ENCODE data around the gene MGRN1. TPM values are rescaled to one million over a fixed set of nuclear protein-coding genes. Genes with fewer than 3 reads are reported as not detected.

Gene MGRN1
- total RNA-seq, 1 donor from 2014 or later: 201 TPM

DNA sequence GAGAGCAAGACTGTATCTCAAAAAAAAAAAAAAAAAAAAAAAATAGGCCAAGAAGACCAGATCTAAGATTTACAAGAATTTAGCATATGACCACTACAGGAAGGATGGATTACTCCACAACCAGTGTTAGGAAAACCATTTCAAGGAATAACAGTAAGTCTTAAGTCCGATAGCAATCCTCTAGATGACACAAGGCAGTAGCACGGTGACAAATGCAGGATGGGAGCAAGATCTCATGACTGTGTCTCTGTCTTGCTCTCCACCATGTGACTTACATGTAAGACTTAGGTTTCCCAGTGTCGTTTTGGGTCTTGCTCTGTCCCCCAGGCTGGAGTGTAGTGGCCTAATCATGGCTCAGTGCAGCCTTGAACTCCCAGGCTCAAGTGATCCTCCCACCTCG lies 40.7 kb upstream of the MGRN1 start:
- DNase-seq (ENCODE audit: low spot score in 2 of 2): no peak
- peaks cover 0 to 4% of the 10 kb centered on the region in 2 donors for H3K9me3 ChIP-seq
- H3K36me3 ChIP-seq: no peaks in the 10 kb centered on the region
- no peak overlapping the region for H3K27ac ChIP-seq
- H3K4me1 ChIP-seq: no peaks in the 10 kb centered on the region
- intact Hi-C loops (cut with DNase I): no loop called here
- no peak overlapping the region for H3K4me3 ChIP-seq
- TF ChIP-seq, protein P1, sequence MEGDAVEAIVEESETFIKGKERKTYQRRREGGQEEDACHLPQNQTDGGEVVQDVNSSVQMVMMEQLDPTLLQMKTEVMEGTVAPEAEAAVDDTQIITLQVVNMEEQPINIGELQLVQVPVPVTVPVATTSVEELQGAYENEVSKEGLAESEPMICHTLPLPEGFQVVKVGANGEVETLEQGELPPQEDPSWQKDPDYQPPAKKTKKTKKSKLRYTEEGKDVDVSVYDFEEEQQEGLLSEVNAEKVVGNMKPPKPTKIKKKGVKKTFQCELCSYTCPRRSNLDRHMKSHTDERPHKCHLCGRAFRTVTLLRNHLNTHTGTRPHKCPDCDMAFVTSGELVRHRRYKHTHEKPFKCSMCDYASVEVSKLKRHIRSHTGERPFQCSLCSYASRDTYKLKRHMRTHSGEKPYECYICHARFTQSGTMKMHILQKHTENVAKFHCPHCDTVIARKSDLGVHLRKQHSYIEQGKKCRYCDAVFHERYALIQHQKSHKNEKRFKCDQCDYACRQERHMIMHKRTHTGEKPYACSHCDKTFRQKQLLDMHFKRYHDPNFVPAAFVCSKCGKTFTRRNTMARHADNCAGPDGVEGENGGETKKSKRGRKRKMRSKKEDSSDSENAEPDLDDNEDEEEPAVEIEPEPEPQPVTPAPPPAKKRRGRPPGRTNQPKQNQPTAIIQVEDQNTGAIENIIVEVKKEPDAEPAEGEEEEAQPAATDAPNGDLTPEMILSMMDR (IDR thresholded peaks at IDR 0.05): no peak
- H3K27me3 ChIP-seq: no peaks in the 10 kb centered on the region

DNA sequence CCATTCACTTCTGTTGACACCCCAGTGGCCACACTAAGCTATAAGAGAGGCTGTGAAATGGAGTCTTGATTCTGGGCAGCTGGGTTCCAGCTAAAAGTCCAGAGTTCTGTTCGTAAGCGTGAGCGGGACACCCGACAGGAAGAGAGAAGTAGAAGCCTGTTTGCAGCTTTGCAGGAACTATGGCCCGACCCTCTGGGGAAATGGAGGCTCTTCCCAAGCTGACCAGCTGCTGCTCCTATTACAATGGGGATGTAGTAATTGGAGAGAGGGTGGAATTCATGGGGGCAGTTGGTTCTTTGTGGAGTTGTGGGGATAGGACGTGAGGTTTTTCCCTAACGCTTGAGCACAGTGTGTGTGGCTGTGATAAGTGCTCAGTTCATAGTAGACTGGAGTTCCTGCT lies 38.3 kb upstream of the MGRN1 start:
- Histone ChIP-seq H3K9me3 (peaks cover 0 to 4% of the 10 kb centered on the region in 2 donors), H3K27me3 (no peaks in the 10 kb centered on the region), H3K4me1 (no peaks in the 10 kb centered on the region), H3K4me3 (no peak overlapping the region), H3K36me3 (no peaks in the 10 kb centered on the region), H3K27ac (no peak overlapping the region)
- DNase-seq (ENCODE audit: low spot score in 2 of 2): no peak
- TF ChIP-seq, protein P1 (IDR thresholded peaks at IDR 0.05): no peak
- intact Hi-C loops (cut with DNase I): loop anchor here (5.0 kb wide), 1 partner anchor 79 kb away; no protein-coding TSS in a partner anchor

DNA sequence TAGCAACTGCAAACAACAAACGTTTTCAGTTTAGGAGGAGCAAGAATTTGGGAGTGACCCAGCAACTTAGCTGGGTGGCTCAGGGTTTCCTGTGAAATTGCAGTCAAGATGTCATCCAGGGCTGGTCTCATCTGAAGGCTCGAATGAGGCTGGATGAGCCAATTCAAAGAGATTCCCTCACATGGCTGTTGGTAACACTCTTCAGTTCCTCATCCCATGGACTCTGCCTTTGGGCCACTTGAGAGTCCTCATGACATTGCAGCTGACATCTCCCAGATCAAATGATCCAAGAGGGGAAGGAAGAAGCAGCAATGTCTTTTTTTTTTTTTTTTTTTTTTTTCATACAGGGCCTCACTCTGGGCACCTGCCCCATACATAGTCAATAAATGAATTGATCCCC lies 36.2 kb upstream of the MGRN1 start:
- Histone ChIP-seq H3K4me1 (no peaks in the 10 kb centered on the region), H3K4me3 (no peak overlapping the region), H3K27me3 (no peaks in the 10 kb centered on the region), H3K9me3 (peaks cover 0 to 4% of the 10 kb centered on the region in 2 donors), H3K36me3 (no peaks in the 10 kb centered on the region), H3K27ac (no peak overlapping the region)
- TF ChIP-seq, protein P1 (IDR thresholded peaks at IDR 0.05): no peak
- intact Hi-C loops (cut with DNase I): loop anchor here (5.0 kb wide), 1 partner anchor 81 kb away; no protein-coding TSS in a partner anchor
- no peak for DNase-seq (ENCODE audit: low spot score in 2 of 2)

GRCh38 chr16:4588961-4589360 lies 35.7 kb upstream of the MGRN1 start:
- no peaks in the 10 kb centered on the region for H3K27me3 ChIP-seq
- no peaks in the 10 kb centered on the region for H3K36me3 ChIP-seq
- TF ChIP-seq, protein P1 (IDR thresholded peaks at IDR 0.05): no peak
- no peak for DNase-seq (ENCODE audit: low spot score in 2 of 2)
- no peaks in the 10 kb centered on the region for H3K4me1 ChIP-seq
- intact Hi-C loops (cut with DNase I): loop anchor here (5.0 kb wide), 1 partner anchor 82 kb away; no protein-coding TSS in a partner anchor
- H3K27ac ChIP-seq: no peak overlapping the region
- no peak overlapping the region for H3K4me3 ChIP-seq
- peaks cover 0 to 4% of the 10 kb centered on the region in 2 donors for H3K9me3 ChIP-seq

DNA sequence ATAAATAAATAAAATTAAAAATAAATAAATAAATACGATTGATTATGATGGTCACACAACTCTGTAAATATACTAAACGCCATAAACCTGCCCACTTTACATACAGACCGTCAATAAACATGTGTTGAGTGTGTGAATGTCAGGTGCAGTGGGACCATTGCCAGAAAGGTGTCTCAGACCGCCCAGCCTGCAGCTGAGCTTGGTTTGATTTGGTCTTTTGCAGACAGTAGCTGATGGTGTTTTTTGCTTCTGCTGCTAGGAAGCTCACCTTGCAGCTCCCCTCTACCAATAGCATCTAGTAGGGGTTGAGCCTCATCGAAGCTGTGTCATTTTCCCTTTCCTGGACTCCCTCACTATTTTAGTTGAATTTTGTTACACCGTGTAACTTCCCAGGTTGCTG lies 33.4 kb upstream of the MGRN1 start:
- Histone ChIP-seq H3K27me3 (no peaks in the 10 kb centered on the region), H3K4me3 (no peak overlapping the region), H3K36me3 (no peaks in the 10 kb centered on the region), H3K9me3 (peaks cover 0 to 4% of the 10 kb centered on the region in 2 donors), H3K4me1 (no peaks in the 10 kb centered on the region), H3K27ac (no peak overlapping the region)
- TF ChIP-seq, protein P1 (IDR thresholded peaks at IDR 0.05): no peak
- DNase-seq (ENCODE audit: low spot score in 2 of 2): no peak
- intact Hi-C loops (cut with DNase I): no loop called here

Data from ascending aorta (tissue), 2 donors.